GM11168 (cell line): ENCODE measurements around the gene NTNG1.

Source experiments
- in situ Hi-C: fragments of 300-500 bp; cut with MboI; formaldehyde crosslinking; loops from one replicate; pipeline ENCODE4 v1.12.0; 2022; ENCODE audit warnings: low sequenced_read_pairs; ENCODE audit not compliant: unreplicated experiment

Gene NTNG1

DNA sequence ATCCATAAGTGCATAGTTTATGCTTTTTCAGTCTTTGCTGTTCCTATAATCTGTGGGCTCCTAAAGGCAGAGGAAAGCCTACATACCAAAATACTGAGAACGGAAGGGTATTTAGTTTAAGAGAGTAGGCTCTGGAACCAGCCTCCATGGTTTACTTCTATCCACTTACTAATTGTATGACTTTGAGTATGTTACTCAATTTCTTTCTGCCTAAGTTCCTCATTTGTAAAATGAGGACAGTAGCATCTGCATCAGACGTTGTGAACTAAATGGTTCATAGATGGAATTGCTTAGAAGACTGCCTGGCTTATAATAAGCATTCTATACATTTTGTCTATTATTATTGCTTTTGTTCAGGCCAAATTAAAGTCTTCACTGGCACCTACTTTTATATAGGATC, 111.0 kb downstream of the NTNG1 start:
- in situ Hi-C loops = no loop called here

DNA sequence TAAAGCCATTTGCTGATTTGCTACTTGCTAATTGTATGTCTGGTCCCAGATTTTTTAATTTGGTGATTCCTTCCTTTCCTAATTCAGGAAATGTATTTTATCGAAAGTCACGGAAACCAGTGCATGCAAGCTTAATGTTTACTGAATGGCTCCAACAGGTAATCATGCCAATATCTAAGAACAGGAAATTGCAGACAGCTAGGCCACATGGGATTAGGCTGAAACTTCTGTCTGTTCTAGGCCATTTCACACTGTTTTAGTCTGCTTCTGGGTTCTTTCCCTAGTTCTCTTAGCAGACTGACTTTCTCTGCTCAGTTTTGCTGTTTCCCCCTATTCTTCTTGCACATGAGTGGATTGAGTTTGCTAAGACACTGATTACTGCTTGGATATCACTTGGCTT, 111.4 kb downstream of the NTNG1 start:
- in situ Hi-C loops = no loop called here

DNA sequence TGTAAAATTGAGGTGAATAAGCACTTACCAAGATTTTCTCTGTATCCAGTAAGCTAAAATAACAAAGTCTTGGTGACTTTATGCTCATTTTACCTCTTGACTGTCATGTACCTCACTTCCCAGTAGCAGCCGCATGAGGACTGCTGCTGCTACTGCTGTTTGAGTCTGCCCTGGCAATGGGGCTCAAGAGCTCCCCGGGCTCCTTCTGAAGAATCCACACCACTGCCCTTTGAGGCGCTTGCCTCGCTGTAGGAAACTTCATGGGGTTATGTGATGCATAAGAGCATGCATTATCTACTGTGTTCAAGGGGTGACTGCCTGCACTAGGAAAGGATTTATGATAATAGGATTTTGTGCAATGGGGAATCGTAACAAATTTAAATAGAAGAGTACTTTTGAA, 113.5 kb downstream of the NTNG1 start:
- in situ Hi-C loops = no loop called here

- in situ Hi-C loops = no loop called here
These were observed 114.6 kb downstream of the NTNG1 start for GRCh38 chr1:107255469-107255868.

DNA sequence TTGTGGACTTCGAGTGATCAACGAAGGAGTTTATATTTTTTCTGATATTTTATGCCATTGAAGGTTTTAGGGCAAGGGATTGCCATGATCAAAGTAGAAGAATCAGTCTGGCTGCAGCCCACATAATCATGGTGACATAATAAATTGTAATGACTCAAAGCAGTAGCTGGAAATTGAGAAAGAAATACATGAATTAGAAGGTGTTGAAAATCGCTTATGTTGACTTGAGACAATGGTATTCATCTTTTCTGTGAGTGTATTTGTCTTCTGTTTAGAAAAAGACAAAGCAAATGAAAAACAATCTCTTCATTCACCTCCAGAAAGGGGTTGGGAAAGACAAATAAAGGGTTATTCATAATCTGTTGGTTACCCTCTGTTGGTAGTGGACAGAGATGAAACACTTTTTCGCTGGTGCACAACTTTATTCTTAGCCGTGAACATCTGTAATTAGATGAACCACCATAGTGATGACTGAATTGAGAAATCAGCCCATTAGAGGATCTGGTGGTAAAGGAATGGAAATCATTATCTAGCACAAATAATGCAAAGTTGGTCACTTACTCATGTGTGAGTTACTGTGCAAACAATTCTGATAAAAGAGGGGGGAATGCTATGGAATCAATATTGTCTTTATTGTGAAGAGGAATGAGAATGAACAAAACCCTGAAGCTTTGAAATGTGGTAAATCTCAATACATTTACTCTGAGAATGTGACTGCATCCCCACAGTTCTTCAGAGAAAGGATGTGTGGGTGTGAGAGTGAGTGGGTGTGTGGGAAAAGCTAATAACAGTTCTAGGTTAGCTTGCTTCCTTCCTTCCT, 121.8 kb downstream of the NTNG1 start:
- in situ Hi-C loops = no loop called here

DNA sequence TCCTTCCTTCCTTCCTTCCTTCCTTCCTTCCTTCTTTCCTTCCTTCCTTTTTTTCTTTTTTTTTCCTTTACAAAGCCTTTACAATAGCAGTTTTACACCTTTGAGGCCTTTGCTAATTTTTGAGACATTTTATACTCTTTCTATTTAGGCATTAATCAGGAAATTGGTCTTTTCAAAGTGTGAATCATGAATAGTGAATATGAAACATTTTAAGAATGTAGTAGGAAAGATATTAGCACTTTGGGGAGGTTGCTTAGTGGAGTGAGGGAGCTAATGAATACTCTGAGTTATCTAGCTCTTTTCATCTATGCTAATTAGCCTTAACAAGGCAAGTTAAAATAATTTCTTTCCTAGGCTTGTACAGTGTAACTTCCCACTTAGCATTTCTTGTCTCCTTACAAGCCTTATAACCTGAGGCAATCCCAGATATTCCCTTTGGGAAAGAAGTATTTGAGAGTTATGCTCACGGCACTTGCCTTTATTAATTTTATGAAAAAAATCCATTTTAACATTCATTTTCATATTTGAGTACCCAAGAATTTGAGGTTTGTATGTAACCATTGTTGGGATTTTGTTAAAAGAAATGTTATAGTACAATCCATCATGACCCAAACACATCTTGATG, 122.6 kb downstream of the NTNG1 start:
- in situ Hi-C loops = no loop called here

DNA sequence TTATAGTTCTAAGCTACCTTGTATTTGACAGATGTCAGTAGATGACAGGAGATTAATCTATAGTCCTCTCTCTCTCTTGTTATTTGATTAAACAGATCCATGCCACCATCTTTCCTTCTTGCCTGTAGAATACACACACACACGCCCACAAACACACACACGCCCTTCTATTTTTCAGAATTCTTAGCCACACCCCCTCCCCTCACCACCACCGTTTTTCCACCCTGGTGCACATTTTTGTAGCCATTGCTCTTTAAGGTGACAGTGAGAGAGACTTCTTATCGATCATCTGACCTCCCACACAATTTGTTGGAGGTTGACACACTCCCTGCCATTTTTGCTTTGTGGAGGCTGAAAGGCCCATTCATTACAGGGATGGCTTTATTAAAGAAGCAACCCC, 123.2 kb downstream of the NTNG1 start:
- in situ Hi-C loops = no loop called here

GRCh38 chr1:107264561-107264960, 123.7 kb downstream of the NTNG1 start:
- in situ Hi-C loops = no loop called here

DNA sequence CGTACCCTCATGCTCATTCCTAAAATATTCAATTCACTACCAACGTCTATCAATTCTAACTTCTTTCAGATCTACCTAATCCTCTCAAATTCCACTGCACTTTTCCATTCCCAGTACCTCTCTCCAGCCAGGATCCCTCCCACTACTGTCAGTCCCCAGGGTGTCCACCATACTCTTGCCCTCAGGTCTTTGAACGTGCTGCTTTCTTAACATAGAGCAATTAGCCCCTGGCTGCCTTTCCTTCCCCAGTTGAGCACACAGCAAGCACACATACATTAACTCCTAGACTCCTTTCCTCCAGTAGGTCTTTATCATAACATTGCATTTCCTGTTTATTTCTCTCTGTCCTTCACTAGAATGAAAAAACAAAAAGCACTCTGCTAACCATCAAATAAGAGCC, 126.7 kb downstream of the NTNG1 start:
- in situ Hi-C loops = no loop called here

- in situ Hi-C loops = no loop called here
These were observed 131.5 kb downstream of the NTNG1 start for GRCh38 chr1:107272321-107272720.

DNA sequence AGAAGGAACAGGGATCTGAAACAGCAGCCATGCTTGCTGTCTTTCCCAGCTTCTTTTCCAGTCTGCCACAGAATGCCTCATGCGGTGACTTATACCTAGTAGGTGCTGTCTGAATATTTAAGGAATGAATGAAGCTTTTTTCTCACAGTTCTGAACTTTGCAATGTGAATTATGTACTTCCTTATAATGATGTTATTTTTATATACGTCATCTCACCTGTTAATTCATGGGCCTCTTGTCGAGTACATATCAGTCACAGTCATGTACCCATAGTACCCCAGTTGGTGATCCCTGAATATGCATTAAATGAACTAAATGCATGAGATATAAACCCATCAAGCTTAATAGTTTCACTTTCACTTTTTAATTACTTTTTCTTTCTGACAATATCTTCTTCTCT, 132.7 kb downstream of the NTNG1 start:
- in situ Hi-C loops = no loop called here

DNA sequence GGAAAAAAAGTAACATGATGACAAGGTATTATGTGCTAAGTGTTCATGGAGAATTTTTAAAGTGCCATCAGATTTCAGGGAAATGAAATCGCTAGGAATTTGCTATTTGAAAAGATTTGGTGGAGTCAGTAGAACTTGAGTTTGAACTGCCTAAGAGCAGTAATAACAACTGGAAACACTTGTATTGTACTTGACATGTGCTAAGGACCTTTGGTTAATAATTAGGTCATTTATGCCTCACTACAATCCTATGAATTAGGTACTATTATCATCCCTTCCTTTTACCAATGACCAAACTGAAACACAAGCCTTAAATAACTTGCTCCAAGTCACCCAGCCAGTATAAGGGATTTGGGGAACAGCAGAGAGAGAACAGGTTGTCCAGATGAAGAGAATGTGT, 133.4 kb downstream of the NTNG1 start:
- in situ Hi-C loops = no loop called here

GRCh38 chr1:107276247-107276646, 135.4 kb downstream of the NTNG1 start:
- in situ Hi-C loops = loop anchor here (25.0 kb wide), 1 partner anchor 261 kb away; no protein-coding TSS in a partner anchor

DNA sequence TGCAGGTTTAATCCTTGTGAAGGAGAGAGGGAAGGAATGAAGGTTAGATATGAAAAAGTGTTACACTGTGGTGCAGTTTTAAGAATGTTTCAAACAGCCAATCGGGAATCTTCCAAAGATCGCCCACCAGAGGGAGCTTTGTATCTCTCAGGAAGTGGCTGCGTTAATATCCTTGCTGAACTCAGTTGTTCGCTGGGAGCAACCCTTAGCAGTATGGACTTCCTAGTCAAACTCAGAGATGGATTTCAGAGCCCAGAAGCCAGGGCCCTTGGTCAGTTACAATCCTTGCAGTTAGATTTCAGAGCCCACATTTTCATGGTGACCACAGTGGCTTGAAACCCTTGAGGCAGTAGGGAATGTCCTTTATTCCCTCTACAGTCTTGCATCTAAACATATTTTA, 136.2 kb downstream of the NTNG1 start:
- in situ Hi-C loops = loop anchor here (25.0 kb wide), 1 partner anchor 260 kb away; no protein-coding TSS in a partner anchor

DNA sequence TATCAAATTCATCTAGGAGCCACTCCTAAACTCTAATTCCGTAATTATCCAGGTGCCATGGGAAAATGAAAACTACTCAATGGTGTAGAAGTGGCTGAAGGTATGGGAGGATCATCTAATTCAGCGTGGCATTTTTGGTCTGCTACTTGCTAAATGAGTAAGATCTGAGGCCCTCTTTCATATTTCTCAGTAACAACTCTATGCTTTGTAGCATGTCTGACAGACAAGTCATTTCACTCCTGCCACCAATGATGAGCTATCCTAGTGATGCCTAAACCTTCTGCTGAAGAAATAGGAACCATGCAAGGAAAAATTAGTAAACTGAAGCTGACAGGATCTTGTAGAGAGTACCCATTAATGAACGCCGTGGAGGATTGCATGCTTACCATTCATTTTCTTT, 145.3 kb downstream of the NTNG1 start:
- in situ Hi-C loops = loop anchor here (25.0 kb wide), 1 partner anchor 251 kb away; no protein-coding TSS in a partner anchor

GRCh38 chr1:107291987-107292386, 151.1 kb downstream of the NTNG1 start:
- in situ Hi-C loops = loop anchor here (25.0 kb wide), 1 partner anchor 245 kb away; no protein-coding TSS in a partner anchor

DNA sequence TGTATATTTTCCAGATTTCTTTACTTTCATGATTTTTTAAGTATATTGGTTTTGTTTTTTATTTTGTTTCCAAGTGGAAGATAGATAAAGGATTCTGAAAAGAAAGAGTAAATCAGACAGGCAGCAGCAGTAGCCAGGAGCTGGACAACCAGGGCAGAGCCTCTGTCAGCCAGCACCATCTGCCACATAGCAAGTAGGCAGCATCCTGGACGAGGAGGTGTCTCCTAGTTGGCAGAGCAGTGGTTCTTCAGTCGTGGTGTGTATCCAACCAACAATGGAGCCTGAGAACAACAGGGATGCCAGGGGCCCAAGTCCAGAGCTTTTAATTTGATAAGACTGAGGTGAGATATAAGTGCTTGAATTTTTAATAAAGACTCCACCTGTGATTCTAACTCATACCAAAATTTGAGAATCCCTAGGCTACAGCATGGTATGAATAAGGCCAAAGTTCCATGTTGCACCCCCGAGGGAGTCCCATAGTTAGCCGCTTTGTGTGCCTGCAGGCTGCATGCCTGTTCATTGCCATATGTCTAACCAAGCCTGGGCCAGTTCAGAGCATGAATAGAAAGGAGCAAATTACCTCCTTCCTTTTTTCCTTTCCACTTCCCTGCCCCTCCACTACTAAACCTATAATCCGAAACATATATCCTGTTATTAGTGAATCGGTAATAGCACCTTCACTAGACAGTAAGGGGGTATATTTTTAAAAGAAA, 153.2 kb downstream of the NTNG1 start:
- in situ Hi-C loops = loop anchor here (25.0 kb wide), 1 partner anchor 243 kb away; no protein-coding TSS in a partner anchor

DNA sequence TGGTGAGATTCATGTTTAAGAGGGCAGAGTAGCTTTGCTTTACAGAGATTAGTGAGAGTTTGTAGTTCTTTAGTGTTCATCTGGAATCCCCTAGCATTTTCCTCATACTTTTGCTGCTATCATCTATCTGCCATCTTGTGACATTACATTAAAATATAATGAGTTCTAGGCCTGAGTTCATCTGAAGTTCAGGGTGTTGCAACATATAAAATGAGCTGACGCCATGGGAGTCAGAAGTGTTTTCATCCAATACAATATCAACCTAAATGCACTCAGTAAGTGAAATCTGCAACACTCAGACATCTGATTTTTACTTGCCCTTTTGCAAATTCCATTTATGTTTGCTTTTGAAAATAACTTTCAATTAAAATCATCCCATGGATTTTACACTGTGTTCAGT, 153.8 kb downstream of the NTNG1 start:
- in situ Hi-C loops = loop anchor here (25.0 kb wide), 1 partner anchor 243 kb away; no protein-coding TSS in a partner anchor

DNA sequence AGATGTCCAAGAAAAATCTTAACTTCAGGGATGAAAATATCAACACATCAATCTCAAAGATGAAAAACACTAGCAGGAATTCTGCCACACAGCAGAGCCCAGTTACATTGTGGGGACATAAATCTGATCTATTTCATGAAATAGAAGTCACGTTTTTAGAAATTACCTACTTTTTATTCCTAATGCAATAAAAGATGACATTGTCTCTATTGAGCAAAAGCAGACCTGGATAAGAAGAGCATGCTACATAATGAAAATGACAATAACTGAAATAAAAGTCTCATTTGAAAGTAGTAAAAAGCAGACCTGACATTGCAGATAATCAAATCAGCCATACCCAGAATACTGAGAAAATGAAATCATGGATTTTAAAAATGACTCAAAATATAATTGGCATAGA, 156.8 kb downstream of the NTNG1 start:
- in situ Hi-C loops = loop anchor here (25.0 kb wide), 1 partner anchor 240 kb away; no protein-coding TSS in a partner anchor

DNA sequence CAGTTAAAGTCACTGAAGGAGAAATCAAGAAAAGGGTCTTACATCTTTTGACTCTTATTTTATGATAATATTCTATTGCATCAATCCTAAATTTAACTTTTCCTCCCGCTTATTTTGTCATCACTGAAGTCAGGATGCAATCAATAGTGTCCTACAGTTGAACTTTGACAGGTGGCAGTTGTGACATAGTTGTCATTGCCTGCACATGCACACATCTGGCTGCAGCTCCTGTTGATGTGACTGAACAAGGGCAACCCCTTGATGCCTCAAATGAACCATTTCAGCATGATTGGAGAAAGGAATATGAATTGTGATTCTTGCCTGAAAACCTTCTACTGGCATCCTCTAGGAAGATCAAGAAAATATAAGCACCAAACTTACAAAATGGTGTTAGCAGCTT, 157.7 kb downstream of the NTNG1 start:
- in situ Hi-C loops = loop anchor here (25.0 kb wide), 1 partner anchor 239 kb away; no protein-coding TSS in a partner anchor

DNA sequence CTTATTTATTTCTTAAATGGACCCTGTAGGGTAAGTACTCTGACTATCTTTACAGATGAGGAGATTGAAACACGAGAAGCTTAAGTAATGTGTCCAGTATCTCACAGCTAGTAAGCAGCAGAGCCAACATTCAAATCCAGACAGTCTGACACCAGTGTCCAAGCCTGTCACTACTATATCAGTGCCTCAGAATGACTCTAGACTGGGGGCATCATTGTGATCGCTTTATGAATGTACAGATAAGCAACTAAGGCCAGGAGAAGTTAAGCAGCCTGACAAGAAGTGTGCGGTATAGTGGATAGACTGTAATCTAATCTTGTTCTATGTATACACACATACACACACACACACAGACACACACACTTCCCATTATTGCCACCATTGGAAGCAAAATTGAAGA, 158.7 kb downstream of the NTNG1 start:
- in situ Hi-C loops = loop anchor here (25.0 kb wide), 1 partner anchor 238 kb away; no protein-coding TSS in a partner anchor
